ENCODE results near the gene PLCH1.

Gene PLCH1

GRCh38 chr3:155425396-155425795 is 319.5 kb downstream of the PLCH1 start:
- peaks cover 6% of the 10 kb centered on the region for H3K4me1 ChIP-seq (ENCODE audit: control insufficient read depth, low read length)
- TF ChIP-seq CTCF (IDR thresholded peaks at IDR 0.05; ENCODE audit: low read depth, low read length, poor library complexity, severe bottlenecking) (no peak), EZH2phosphoT487 (IDR thresholded peaks at IDR 0.05; ENCODE audit: borderline replicate concordance, low read length) (no peak)
- peaks cover 5% of the 10 kb centered on the region; the same call in 1 of the 2 replicates for H3K9me3 ChIP-seq (ENCODE audit: control insufficient read depth, insufficient read depth, low read length)
- no peaks in the 10 kb centered on the region for H3K27me3 ChIP-seq (ENCODE audit: control insufficient read depth, low read length)
- no peaks in the 10 kb centered on the region for H3F3A ChIP-seq (ENCODE audit: control insufficient read depth, insufficient read depth)
- no peak overlapping the region for H3K4me3 ChIP-seq (ENCODE audit: low read length)
- H3K4me2 ChIP-seq (ENCODE audit: low read length) = no peak overlapping the region
- H3K27ac ChIP-seq (ENCODE audit: low read depth, low read length) = no peak overlapping the region
- H3K36me3 ChIP-seq (ENCODE audit: control insufficient read depth, low read length) = no peaks in the 10 kb centered on the region
- H3K9me2 ChIP-seq (replicated peaks; ENCODE audit: control insufficient read depth, low read length) = no peaks in the 10 kb centered on the region
- H4K20me1 ChIP-seq (ENCODE audit: control insufficient read depth, insufficient read depth, low read depth, low read length) = no peaks in the 10 kb centered on the region
- H3K79me2 ChIP-seq (ENCODE audit: control insufficient read depth, low read length) = no peaks in the 10 kb centered on the region

GRCh38 chr3:155424323-155424710 is 320.6 kb downstream of the PLCH1 start:
- no peak overlapping the region for H3K27ac ChIP-seq (ENCODE audit: low read depth, low read length)
- peaks cover 5% of the 10 kb centered on the region; the same call in 1 of the 2 replicates for H3K9me3 ChIP-seq (ENCODE audit: control insufficient read depth, insufficient read depth, low read length)
- H3K36me3 ChIP-seq (ENCODE audit: control insufficient read depth, low read length) = no peaks in the 10 kb centered on the region
- H3K27me3 ChIP-seq (ENCODE audit: control insufficient read depth, low read length) = no peaks in the 10 kb centered on the region
- H3K79me2 ChIP-seq (ENCODE audit: control insufficient read depth, low read length) = no peaks in the 10 kb centered on the region
- H3K4me1 ChIP-seq (ENCODE audit: control insufficient read depth, low read length) = peaks cover 6% of the 10 kb centered on the region
- no peak overlapping the region for H3K4me2 ChIP-seq (ENCODE audit: low read length)
- H3K4me3 ChIP-seq (ENCODE audit: low read length) = no peak overlapping the region
- H3F3A ChIP-seq (ENCODE audit: control insufficient read depth, insufficient read depth) = no peaks in the 10 kb centered on the region
- TF ChIP-seq CTCF (IDR thresholded peaks at IDR 0.05; ENCODE audit: low read depth, low read length, poor library complexity, severe bottlenecking) (no peak), EZH2phosphoT487 (IDR thresholded peaks at IDR 0.05; ENCODE audit: borderline replicate concordance, low read length) (no peak)
- H4K20me1 ChIP-seq (ENCODE audit: control insufficient read depth, insufficient read depth, low read depth, low read length) = no peaks in the 10 kb centered on the region
- no peaks in the 10 kb centered on the region for H3K9me2 ChIP-seq (replicated peaks; ENCODE audit: control insufficient read depth, low read length)

- H3K4me3 ChIP-seq (ENCODE audit: low read length) = no peak overlapping the region
- H3K27ac ChIP-seq (ENCODE audit: low read depth, low read length) = no peak overlapping the region
- H3K9me3 ChIP-seq (ENCODE audit: control insufficient read depth, insufficient read depth, low read length) = peaks cover 5% of the 10 kb centered on the region; the same call in 1 of the 2 replicates
- no peak overlapping the region for H3K4me2 ChIP-seq (ENCODE audit: low read length)
- no peak for TF ChIP-seq EZH2phosphoT487 (IDR thresholded peaks at IDR 0.05; ENCODE audit: borderline replicate concordance, low read length)
- no peak for TF ChIP-seq CTCF (IDR thresholded peaks at IDR 0.05; ENCODE audit: low read depth, low read length, poor library complexity, severe bottlenecking)
- H3K9me2 ChIP-seq (replicated peaks; ENCODE audit: control insufficient read depth, low read length) = no peaks in the 10 kb centered on the region
- no peaks in the 10 kb centered on the region for H3F3A ChIP-seq (ENCODE audit: control insufficient read depth, insufficient read depth)
- no peaks in the 10 kb centered on the region for H4K20me1 ChIP-seq (ENCODE audit: control insufficient read depth, insufficient read depth, low read depth, low read length)
- no peaks in the 10 kb centered on the region for H3K27me3 ChIP-seq (ENCODE audit: control insufficient read depth, low read length)
- H3K4me1 ChIP-seq (ENCODE audit: control insufficient read depth, low read length) = peaks cover 6% of the 10 kb centered on the region
- no peaks in the 10 kb centered on the region for H3K36me3 ChIP-seq (ENCODE audit: control insufficient read depth, low read length)
- H3K79me2 ChIP-seq (ENCODE audit: control insufficient read depth, low read length) = no peaks in the 10 kb centered on the region
Observed at GRCh38 chr3:155423526-155424322, 321.1 kb downstream of the PLCH1 start.
